Cardiac fibroblast (primary cell): ENCODE measurements around the gene BPHL.
"Not testable (repeated sequence)": the region's sequence is repeated elsewhere in the genome, so short reads cannot be mapped to it uniquely, and the experiment has no call there.

Experiments
- DNase-seq, 2 donors: peaks; one replicate each; pipeline versions ENCODE4 v3.0.0 to v3.0.0-alpha.2; 2010; ENCODE audit warnings: low read depth in 2 of 2
- H3K4me3 ChIP-seq, 2 donors: replicated peaks in 1 of 2; 1 replicate in 1 of 2; 2 replicates in 1 of 2; pipeline ENCODE4 v1.5.1; 2011; ENCODE audit warnings: low read depth in 2 of 2, low read length in 2 of 2, mild to moderate bottlenecking in 2 of 2, moderate library complexity in 1 of 2
- CTCF ChIP-seq: IDR thresholded peaks from one replicate; pipeline ENCODE4 v1.5.1; 2011; ENCODE audit warnings: low read depth, mild to moderate bottlenecking, low read length, inconsistent platforms

The BPHL gene

DNA sequence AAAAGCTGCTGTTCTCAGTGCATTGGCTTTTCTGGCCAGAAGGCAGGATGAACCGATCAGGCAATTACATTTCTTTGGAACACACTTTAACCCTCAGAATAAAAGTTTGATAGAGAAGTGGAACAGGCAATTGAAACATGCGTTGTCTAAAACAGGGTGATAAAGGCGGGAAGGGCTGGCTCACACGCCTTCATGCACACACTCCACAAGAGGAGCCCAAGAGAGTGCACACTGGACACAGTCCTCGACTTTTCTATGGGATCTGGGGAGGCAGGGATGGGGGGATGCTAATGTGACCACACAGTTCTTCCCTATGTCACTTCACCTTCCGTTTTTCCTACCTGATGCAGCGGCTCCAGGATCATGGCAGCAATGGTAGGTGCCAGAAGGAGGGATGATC, 69.8 kb downstream of the BPHL start:
- DNase-seq, result no peak
- TF ChIP-seq CTCF, result no peak
- no peak overlapping the region for H3K4me3 ChIP-seq

DNA sequence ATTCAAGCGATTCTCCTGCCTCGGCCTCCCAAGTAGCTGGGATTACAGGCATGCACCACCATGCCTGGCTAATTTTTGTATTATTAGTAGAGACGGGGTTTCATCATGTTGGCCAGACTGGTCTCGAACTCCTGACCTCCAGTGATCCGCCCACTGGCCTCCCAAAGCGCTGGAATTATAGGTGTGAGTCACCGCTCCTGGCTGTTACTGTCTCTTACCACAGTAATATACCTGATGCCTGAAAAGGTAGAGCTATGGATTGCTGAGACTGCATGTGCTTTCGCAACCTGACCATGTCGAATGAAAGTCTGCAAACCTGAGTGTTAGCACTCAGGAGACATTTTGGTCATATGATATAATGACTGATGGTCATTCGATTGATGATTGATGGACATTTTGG, 70.7 kb downstream of the BPHL start:
- DNase-seq, H3K4me3 ChIP-seq: not testable (repeated sequence)

DNA sequence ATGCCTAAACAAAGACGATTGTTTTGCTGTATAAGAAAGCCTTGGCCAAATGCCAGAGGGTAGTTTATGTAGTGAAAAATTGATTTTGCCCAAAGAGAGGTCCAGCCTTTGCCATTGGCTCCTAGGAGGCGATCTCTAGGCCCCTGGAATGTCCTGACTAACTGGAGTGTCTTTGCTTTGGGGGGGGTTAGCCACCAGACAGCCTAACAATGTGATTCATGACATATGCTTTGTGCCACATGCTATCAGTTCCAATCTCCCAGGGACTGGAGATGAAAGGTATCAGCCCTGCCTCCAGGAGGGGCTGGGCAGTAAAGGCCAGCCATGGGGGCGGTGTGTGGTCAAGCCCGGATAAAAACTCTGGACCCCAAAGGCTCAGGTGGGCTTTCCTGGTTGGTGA, 71.5 kb downstream of the BPHL start:
- TF ChIP-seq CTCF, result no peak
- DNase-seq, result no peak
- H3K4me3 ChIP-seq, result no peak overlapping the region

DNA sequence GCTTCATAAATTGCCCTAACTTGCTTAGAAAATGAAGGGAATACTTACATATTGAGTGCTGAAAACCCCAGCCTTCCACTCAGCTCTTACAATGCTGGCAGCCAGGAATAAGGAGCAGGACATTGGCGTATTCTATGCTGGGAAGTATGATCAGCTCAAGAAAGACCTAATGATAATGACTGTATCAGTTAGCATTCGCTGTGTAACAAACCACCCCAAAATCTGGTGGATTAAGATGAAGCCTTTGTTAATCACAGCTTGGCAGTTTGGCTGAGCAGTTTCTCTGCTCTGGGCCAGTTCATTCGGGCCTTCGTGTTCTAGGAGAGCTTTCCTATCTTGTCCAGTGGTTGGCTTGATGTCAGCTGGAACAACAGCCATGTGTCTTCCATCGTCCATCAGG, 72.3 kb downstream of the BPHL start:
- TF ChIP-seq CTCF, result no peak
- no peak overlapping the region for H3K4me3 ChIP-seq
- DNase-seq, result no peak

- H3K4me3 ChIP-seq, result no peak overlapping the region
- no peak for DNase-seq
- no peak for TF ChIP-seq CTCF
These were observed 74.8 kb downstream of the BPHL start for GRCh38 chr6:3193102-3193849.

- TF ChIP-seq CTCF, result no peak
- DNase-seq, result peak; percentile 37 to 73
- no peak overlapping the region for H3K4me3 ChIP-seq
These were observed 76.3 kb downstream of the BPHL start for GRCh38 chr6:3194535-3195419.

- no peak for TF ChIP-seq CTCF
- H3K4me3 ChIP-seq, result no peak overlapping the region
These were observed 76.8 kb downstream of the BPHL start for GRCh38 chr6:3195420-3195694.

More at GRCh38 chr6:3195420-3195694, 76.8 kb downstream of the BPHL start:
- no peak for DNase-seq
